Measurements from ENCODE around the gene CPVL.

The CPVL gene

DNA sequence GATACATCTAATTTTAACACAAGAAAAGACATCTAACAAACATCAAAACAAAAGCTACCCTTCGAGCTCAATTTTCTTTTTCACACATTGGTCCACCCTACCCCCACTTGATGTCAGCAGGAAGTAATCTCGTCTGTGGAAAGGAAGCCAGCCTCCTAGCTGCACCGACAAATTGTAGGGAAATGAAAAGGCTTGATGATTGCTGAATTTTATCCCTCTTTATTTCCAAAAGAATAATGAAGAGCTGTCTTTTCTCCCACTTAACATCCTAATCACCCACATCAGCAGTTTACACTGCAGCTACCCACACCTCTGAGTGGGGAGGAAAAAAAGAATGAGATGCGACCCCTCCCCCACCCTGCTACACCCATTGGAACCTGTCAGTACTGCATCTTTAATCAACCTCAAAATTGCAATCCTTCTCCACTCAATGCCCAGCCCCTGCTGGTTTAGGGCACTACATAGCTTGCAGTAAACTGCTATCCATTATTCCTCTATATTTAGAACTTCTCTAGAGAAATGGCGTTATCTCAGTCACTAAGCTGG lies 10.6 kb upstream of the CPVL start:
- DNase-seq (ENCODE audit: low spot score): no peak

DNA sequence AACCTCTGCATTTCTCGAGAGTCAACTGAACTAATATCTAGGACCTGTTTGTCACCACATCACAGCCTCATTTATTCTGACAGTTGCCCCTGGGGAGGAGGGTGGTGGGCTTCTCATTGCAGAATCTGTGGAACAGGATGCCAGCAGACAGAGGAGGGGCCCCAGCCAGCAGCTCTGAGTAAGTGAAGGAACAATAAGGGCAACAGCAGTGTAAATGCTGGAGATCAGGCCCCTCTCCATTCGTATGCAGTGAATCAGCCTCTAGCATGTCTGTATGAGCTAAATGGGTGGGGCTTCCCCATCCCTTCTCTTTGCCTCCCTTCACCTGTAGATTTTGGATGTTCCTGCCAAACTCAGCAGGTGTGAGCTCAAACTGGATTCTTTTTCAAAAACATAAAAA lies 7.7 kb upstream of the CPVL start:
- no peak for DNase-seq (ENCODE audit: low spot score)

DNA sequence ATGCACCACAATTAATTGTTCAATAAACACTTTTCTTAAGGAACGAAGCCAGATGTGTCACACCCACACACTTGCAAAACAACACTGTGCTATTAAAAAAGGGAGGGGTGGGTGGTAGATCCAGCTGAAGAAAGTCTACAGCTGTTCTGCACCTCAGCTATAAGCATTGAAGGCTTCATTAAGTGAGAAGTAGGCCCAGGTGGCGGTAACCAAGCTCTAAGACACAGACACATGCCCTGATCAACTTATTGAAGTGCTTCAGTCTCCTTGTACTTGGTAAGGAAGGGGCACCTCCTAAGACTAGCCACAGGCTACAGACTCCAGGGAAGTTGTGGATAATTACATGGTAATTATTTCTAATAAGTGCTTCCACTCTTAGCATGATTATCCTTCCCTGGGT lies 4.5 kb upstream of the CPVL start:
- no peak for DNase-seq (ENCODE audit: low spot score)

DNA sequence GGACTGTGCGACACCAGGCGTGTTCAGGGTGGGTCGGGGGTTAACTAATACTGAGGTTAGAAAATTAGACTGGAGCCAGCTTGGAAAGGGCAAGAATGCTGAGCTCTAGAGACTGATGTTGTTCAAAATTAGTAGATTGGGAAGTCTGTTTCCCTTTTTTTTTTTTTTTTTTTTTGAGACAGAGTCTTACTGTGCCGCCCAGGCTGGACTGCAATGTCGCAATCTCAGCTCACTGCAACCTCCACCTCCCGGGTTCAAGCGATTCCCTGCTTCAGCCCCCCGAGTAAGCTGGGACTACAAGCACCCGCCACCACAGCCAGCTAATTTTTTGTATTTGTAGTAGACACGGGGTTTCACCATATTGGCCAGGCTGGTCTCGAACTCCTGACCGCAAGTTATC lies 2.7 kb upstream of the CPVL start:
- DNase-seq (ENCODE audit: low spot score): no peak

DNA sequence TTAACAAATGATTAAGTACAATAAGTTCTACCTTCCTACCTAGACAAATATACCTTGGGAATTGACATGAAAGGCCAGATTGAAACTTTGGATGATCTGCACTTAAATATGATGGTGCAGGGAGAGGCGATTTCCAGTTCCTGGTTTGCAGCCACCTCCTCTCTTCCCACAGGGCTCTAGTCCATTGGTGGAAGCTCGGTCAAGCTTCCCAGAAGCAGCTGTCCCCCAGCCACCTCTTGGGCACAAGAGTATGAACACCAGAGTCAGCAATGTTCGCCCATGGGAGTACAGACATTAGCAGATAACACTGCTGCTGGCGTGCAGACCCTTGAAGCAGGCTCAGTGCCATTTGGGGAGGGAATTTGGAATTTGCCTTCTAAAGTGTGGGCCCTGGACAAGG lies 1.5 kb upstream of the CPVL start:
- DNase-seq (ENCODE audit: low spot score): no peak

DNA sequence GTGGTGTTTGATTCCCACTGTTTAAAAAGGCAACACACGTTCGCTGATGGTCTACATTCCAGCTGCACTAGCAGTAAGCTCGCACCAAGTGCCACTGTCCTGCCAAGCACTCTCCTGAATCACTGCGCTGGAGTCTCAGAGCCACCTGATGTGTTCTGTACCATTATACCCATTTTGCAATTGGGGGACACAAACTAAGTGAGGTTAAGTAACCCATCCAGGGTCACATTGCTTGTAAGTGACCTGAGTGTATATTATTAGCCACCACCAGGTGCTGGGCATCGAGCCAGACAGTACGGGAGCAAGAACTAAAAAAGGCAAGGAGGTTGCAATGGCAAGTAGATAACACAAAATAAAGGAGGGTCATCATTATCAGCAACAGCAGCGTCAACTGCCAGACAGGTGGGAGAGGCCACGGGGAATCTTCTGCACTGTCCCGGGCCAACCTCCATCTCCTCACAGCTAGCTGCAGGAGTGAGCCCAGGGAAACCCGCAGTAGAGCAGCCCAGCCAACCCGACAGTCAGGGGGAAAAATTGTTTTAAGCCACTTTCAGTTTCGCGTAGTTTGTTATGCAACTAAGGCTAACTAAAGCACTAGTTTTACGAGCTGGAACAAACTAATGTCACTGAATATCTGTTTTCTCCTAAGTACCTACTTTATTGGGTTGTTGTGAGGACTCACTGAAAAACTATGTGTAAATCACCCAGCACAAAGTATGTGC lies 712 bp upstream of the CPVL start:
- DNase-seq (ENCODE audit: low spot score): no peak

DNA sequence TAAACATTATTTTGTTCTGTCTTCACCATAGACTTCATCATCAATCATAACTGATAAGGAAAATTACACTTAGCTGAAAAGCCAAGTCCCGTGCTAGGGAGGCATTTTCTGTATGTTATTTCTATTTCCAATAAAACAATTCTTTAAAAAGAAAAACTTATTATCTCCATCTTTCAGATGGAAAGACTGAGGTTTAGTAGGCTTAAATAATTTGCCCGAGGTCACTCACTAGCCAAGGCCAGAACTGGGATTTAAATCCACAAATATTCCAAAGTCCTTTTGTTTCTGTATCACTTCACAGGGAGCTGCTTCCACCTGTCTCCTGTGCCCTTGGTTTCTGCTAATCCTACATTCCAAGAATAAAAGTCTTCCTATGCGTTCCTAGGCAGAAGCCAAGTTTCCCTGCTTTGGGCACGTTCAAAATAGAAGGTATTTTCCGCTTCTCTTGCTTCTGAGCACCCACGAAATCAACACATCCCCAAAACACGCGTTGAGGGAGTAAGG lies 732 bp downstream of the CPVL start:
- no peak for DNase-seq (ENCODE audit: low spot score)

DNA sequence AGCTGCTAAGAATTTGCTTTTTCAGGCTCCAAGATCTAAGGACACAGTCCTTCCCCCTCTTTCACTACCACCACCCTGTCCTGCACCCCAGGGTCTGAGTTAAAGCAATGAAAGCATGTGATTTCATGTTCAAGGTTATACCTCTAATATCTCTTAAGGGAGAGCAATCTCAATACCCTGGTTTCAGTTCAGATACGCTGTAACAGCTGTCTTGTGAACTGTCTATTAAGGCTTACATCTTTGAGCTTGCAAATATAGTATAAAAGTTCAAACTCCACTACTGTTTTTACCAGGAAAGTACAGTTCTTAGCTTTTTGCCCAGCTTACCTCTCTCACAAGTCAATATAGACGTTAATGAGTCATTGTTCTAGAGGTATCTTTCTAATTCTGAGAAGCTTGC lies 2.6 kb downstream of the CPVL start:
- no peak for DNase-seq (ENCODE audit: low spot score)

DNA sequence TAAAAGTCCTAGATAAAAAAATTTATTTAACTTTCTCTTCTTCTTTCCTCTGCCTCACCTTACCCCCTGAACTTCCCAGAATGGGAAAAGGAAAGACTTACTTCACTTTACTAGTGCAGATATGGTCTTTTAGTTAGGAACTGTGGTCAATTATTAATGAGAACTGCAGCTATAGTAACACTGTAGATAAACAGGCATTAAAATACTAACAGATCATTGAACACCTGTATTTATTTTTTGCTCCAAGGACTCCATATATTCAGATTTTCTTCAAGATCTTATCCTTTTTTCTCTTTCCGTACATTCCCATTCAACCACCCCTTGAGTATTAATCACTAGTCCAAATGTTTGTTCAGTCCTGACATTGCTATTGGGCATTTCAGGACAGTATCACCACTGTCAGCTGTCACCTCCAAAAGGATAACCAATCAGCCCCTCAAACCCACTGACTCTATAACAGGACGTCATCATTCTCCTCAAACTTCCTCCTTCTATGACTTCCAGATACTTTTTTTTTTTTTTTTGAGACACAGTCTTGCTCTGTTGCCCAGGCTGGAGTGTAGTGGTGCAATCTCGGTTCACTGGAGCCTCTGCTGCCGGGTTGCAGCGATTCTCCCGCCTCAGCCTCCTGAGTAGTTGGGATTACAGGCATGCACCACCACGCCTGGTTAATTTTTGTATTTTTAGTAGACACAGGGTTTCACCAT lies 4.2 kb downstream of the CPVL start:
- no peak for DNase-seq (ENCODE audit: low spot score)

DNA sequence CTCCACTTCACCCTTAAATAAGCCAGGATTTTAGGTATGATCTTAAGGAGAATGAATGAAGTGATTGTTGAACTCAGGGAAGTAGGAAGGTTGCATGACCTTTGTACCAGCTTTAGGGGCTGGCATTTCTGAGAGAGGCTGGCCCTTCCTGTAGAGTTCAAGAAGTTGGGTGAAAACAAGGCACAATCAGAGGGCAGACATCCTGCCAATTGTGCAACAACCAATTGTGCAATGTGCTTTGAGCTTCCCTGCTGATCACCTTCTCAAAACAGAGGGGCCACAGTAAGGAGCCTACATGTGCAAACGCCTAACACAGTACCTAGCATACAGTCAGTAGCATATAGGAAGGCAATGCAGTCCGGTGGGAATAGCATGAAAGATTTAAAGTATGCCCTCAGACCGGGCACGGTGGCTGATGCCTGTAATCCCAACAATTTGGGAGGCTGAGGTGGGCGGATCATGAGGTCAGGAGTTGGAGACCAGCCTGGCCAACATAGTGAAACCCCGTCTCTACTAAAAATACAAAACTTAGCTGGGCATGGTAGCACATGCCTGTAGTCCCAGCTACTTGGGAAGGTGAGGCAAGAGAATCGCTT lies 5.4 kb downstream of the CPVL start:
- DNase-seq (ENCODE audit: low spot score): no peak

DNA sequence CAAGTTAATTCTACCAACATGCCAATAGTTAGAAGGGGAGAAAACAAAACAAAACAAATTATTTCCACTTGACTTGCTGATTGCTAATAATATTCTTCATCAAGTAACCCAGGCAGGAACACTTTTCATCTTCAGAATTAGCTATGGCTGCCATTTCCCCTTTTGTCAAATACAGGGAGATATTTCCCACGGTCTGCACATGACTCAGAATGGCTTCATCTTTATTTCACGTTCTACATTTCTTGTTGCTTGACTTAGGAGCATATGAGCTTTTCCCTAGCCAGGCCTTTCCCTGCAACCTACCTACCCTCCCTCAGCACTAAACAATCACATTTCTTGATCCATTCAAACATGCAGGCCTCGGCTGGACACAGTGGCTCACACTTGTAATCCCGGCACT lies 6.5 kb downstream of the CPVL start:
- no peak for DNase-seq (ENCODE audit: low spot score)

DNA sequence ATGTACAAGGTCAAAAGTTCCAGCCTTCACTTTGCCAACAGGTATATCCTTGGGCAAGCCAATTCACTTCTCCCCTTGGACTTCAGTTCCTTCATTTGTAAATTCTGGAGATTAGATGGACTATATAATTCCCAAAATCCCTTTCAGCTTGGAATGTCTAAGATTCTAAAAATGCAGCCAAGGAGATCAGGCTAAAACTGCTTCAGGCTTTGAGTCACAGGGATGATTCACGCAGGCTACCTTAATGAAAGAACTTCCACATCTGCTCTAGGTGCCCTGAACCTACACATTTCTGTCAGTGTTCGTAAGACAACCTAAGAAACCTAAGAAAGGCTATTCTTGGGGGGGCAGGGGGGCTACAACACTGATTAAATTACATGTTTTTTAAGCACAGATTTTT lies 7.1 kb downstream of the CPVL start:
- DNase-seq (ENCODE audit: low spot score): no peak

DNA sequence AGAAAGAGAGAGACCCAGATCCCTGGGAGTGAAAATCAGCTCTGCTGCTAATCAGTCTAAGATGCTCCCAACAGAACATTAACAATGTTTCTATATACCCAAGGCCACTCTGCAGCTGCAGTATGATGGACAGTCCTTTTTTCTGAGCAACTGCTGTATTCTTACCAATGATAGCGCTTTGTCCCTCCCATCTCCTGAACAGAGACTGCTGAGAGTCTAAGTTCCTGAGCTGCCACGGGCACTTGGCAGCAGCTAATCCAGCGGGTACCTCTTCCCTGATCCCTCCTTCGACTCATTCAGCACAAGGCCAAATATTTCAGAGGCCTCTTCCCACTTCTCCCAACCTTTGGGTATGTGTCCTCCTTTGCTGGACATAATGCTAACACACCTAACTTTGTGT lies 7.7 kb downstream of the CPVL start:
- no peak for DNase-seq (ENCODE audit: low spot score)

DNA sequence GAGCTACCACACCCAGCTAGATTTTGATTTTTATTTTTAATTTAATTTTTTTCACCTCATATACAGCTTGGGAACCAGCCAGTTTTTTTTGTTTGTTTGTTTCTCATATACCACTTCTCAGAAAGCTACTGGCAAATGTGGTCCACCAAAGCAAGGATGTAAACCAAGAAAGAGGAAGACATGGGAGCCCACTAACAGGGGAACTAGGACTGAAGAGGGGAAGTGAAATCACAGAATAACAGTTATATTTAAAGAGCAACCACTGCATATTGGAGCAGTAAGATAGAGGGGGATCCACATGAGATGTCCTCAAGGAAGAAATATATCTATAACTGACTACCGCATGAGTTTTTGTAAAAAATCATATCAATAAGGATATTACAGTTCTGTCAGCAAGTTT lies 10.5 kb downstream of the CPVL start:
- no peak for DNase-seq (ENCODE audit: low spot score)

DNA sequence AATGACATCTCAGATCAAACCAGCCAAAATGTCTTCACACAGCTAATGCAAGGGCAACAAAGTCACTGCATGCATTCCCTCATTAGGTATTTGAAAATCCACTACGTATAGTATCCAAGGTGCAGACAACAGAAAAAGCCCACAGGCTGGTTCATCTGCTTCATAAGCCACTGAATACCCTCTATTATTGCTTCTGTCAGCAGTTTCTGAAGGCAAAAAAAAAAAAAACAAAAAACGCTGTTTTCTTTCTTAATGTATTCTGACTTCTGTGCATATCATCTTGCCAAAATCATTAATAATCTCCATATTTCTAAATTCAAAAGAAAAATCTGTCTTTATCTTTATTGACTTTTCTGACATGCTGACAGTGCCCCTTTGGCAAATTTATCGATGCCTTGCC lies 13.4 kb downstream of the CPVL start:
- DNase-seq (ENCODE audit: low spot score): no peak

DNA sequence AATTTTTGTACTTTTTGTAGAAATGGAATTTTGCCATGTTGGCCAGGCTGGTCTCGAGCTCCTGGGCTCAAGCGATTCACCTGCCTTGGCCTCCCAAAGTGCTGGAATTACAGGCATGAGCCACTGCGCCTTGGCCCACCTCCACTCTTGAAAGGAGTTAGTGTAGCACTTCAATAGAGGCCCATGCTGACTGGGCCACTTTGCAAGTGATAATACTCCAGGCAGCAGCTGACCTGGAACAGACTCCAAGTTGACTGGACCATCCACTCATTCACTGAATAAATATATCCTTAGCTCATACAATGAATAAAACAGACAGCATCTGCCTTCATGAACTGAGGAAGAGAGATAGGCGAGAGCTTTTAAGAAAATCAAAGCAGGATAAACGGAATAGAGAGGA lies 14.7 kb downstream of the CPVL start:
- DNase-seq (ENCODE audit: low spot score): no peak

DNA sequence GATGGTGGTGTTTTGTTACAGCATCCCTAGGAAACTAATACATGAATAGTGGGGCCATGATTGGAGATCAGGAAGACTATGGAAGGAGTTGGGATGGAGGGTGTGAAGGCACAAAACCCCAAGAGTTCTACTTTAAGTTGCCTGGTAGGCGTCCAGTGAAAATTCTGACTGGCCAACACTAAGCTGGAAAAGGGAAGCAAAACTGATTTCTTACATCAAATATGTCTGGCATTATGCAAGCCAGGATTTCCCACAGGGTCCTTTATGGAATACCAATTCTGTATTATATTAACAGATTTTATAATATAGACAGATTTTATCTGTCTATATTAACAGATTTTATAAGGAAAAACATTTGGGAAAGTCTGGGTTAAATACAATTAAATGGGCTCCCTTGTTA lies 16.2 kb downstream of the CPVL start:
- no peak for DNase-seq (ENCODE audit: low spot score)

DNA sequence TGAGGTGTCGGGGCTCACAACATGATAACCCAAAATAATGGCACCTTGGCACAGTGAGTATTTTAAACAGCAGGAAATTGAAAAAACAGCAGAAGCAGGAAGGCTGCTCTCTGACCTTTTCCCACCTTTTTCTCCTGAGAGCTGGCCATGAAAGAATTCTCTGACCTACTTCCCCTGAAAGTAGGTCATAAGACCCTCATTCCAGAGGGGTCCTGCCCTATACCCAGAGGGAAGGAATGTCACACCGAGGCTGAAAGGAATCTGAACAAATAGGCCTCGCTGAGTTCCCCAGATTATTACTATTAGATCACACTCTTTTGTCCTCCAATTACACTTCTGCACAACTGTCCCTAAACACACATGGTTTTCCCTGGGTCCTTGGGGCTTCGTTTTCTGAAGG lies 18.8 kb downstream of the CPVL start:
- no peak for DNase-seq (ENCODE audit: low spot score)

DNA sequence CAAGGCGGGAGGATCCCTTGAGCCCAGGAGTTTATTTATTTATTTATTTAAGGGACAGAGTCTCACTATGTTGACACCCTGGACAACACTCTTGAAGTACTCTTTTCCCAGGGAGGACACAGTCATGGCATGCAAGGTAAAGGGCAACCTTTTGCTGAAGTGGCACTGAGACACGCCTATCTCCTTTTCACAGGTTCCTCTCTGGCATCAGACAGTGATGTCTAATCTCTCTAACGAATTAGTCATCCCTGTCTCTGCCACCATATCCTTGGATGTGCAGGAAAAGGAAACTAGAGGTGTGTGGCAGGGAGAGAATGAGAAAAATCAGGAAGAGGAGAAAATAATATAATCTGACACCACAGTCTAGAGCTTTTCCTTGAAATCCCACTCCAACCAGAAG lies 19.5 kb downstream of the CPVL start:
- no peak for DNase-seq (ENCODE audit: low spot score)

DNA sequence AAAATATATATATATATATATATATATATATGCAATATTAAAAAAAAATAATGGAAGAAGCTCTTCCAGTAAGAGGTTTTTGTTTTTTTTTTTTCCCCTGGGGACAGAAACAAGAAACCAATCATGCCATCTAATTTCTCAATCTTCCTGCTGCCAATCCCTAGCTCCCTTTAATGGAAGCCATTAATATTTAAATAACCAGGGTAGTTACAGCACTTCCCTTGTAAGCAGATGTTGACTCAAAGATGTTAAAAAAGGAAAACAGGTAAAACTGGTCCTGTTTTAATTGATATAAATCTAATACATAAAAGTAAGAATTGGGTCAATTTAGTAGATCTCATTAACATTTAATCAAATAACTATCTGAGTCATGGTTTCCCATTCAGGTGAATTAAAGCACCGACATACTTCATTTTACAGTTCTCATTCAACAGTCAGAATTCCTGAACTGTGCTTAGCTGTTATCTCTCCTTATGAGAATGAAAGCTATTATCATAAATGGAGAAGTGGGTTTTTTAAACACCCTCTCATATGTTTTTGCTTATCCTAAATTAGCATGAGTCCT lies 22.6 kb downstream of the CPVL start:
- DNase-seq (ENCODE audit: low spot score): no peak

DNA sequence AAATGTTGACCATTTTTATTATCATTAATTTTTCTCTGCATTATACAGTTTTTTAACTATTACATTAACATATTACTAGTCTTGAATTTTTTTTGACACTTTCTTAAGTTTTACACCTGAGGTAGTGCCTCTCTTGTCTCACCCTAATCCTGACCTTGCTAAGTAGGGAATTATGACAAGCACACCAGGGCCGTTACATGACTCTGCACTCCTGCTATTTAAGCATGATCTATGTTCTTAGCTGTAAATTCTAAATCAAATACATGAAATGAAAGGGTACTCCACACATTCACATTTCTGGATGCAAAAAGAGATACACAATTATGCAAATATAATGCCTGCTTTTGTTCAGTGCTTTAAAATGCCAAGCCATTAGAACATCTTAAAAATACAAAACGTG lies 23.6 kb downstream of the CPVL start:
- no peak for DNase-seq (ENCODE audit: low spot score)

DNA sequence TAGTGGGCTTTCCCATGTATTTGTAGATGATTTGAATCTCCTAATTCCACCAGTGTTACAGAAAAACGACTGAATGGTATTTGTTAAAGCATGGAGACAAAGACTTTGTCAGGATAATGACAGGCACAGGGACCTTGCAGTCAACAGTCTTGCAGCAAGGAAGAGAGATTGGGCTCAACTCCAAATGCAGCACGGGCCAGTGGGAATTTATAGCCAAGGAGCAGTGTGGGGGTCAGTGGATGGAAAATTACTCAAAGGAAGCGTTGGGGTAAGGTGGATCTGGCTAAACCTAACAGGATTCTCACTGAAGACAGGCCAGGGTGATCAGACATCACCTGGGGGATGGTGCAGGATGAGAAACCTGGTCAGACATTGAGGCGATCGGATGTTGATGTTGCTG lies 24.3 kb downstream of the CPVL start:
- DNase-seq (ENCODE audit: low spot score): no peak

DNA sequence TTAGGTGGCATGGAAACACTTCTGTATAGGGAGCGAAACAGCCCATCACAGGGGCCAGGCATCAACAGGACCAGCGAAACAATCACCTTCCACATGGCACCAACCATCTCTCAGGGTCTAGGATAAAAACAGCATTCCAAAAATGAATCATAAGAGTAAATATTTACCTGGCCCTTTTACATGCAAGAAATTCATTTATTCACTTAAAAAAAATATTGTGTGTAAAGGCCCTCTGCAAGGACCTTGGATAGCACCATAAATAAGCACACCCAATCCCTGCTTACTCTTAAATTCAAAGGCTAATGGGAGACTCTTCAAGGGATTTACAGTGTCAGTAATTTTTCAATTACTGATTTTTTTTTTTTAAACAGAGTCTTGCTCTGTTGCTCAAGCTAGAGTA lies 25.4 kb downstream of the CPVL start:
- DNase-seq (ENCODE audit: low spot score): no peak

Data from CD4-positive, alpha-beta T cell treated with Interleukin-15 for 4 hours (primary cell).